Endothelial cell of umbilical vein (primary cell): ENCODE measurements around the gene ANKMY1. TPM values are rescaled to one million over a fixed set of nuclear protein-coding genes. Genes with fewer than 3 reads are reported as not detected.

ENCODE experiments used
- BruUV-seq: library from RNA; stranded (reverse); fragments of 400-500 nt; replicated peaks from 2 replicates; lab custom pipeline; 2021; lab: Mats Ljungman, UMichigan
- CTCF ChIA-PET: fragments of 300-600, 350-600 bp; sonication (Branson Sonifier 250); formaldehyde crosslinking; loops from one replicate; lab custom pipeline; 2021; ENCODE audit warnings: antibody characterized with exemption, inconsistent platforms; lab: Charles Lee
- POLR2A ChIA-PET: fragments of 300-600, 350-600 bp; sonication (Branson Sonifier 250); formaldehyde crosslinking; loops from one replicate; lab custom pipeline; 2021; ENCODE audit warnings: antibody characterized with exemption, inconsistent platforms; lab: Charles Lee
- DNase-seq: peaks from one replicate; pipeline ENCODE4 v3.0.0-alpha.2; 2011; ENCODE audit warnings: low read depth, low spot score
- FAIRE-seq: peaks from 2 replicates; lab custom pipeline; 2011; peaks lifted over from hg19 to GRCh38; lab: Jason Lieb, UNC
- H2AFZ ChIP-seq: 2 replicates; pipeline ENCODE4 v1.6.0; 2012; ENCODE audit warnings: low read depth, low read length, control low read depth, inconsistent platforms
- H3K27ac ChIP-seq: 2 replicates; pipeline ENCODE4 v1.5.1; 2011; ENCODE audit warnings: low read depth, mild to moderate bottlenecking, control low read depth, low read length, moderate library complexity; ENCODE audit not compliant: insufficient read depth
- H3K27me3 ChIP-seq, 2 experiments: 2 replicates each; pipeline versions ENCODE4 v1.6.0 to v1.6.1; 2011; ENCODE audit warnings: low read length in 2 of 2, mixed read lengths in 1 of 2; ENCODE audit not compliant: control insufficient read depth in 2 of 2, insufficient read depth in 2 of 2
- H3K36me3 ChIP-seq, 2 experiments: 2 replicates in 1 of 2; 3 replicates in 1 of 2; pipeline ENCODE4 v1.5.1; 2011; ENCODE audit warnings: low read length in 2 of 2, mild to moderate bottlenecking in 1 of 2, moderate library complexity in 1 of 2; ENCODE audit not compliant: control insufficient read depth in 2 of 2, insufficient read depth in 2 of 2; ENCODE audit errors: extremely low read depth in 1 of 2
- H3K4me1 ChIP-seq: 3 replicates; pipeline ENCODE4 v1.5.1; 2011; ENCODE audit warnings: mild to moderate bottlenecking, low read length; ENCODE audit not compliant: control insufficient read depth, insufficient read depth; ENCODE audit errors: extremely low read depth
- H3K4me2 ChIP-seq: 2 replicates; pipeline ENCODE4 v1.6.1; 2011; ENCODE audit warnings: low read length, control low read depth, mixed read lengths; ENCODE audit not compliant: insufficient read depth
- H3K4me3 ChIP-seq, 3 experiments: fragments of 200-600 bp in 1 of 3; sonication (generic), shearing (Covaris generic) in 1 of 3; replicated peaks in 1 of 3; 2 replicates each; pipeline ENCODE4 v1.5.1; 2011 to 2016; ENCODE audit warnings: control low read depth in 3 of 3, low read length in 3 of 3, mild to moderate bottlenecking in 2 of 3, inconsistent platforms in 1 of 3, low read depth in 1 of 3, moderate library complexity in 1 of 3; ENCODE audit not compliant: insufficient read depth in 1 of 3
- H3K79me2 ChIP-seq: 2 replicates; pipeline ENCODE4 v1.6.0; 2012; ENCODE audit warnings: low read length, inconsistent platforms; ENCODE audit not compliant: control insufficient read depth, insufficient read depth
- H3K9ac ChIP-seq: replicated peaks from 2 replicates; pipeline ENCODE3; 2011; ENCODE audit warnings: low read length, control low read depth; ENCODE audit not compliant: insufficient read depth; ENCODE audit errors: extremely low read depth
- H3K9me1 ChIP-seq: replicated peaks from 3 replicates; pipeline ENCODE4 v1.6.0; 2011; ENCODE audit warnings: mild to moderate bottlenecking, low read length; ENCODE audit not compliant: control insufficient read depth, insufficient read depth; ENCODE audit errors: extremely low read depth
- H3K9me3 ChIP-seq: replicated peaks from 2 replicates; pipeline ENCODE4 v1.5.1; 2012; ENCODE audit warnings: low read length, inconsistent platforms; ENCODE audit not compliant: control insufficient read depth, insufficient read depth
- H4K20me1 ChIP-seq: replicated peaks from 2 replicates; pipeline ENCODE3; 2011; ENCODE audit warnings: mild to moderate bottlenecking, low read length; ENCODE audit not compliant: control insufficient read depth, insufficient read depth; ENCODE audit errors: extremely low read depth
- EZH2 ChIP-seq: IDR thresholded peaks from 2 replicates; pipeline ENCODE4 v1.6.1; 2012; ENCODE audit warnings: borderline replicate concordance, low read depth, mild to moderate bottlenecking, moderate library complexity, low read length, inconsistent platforms; ENCODE audit not compliant: severe bottlenecking
- FOS ChIP-seq: IDR thresholded peaks from 2 replicates; pipeline ENCODE4 v1.6.1; 2011; ENCODE audit warnings: mild to moderate bottlenecking, low read length, moderate library complexity, borderline replicate concordance; ENCODE audit not compliant: insufficient read depth
- GATA2 ChIP-seq: IDR thresholded peaks from 2 replicates; pipeline ENCODE4 v1.7.0; 2011; ENCODE audit warnings: low read depth, mild to moderate bottlenecking, moderate library complexity, mixed read lengths, low read length; ENCODE audit not compliant: insufficient read length, insufficient read depth
- JUN ChIP-seq: IDR thresholded peaks from 2 replicates; pipeline ENCODE4 v1.6.1; 2011; ENCODE audit warnings: borderline replicate concordance, low read depth; ENCODE audit not compliant: insufficient read length, insufficient read depth
- MYC ChIP-seq: IDR thresholded peaks from one replicate; pipeline ENCODE4 v1.6.1; 2011; ENCODE audit warnings: mild to moderate bottlenecking, low read depth, low read length
- POLR2A ChIP-seq: IDR thresholded peaks from 2 replicates; pipeline ENCODE4 v1.6.1; 2012; ENCODE audit warnings: low read depth, mild to moderate bottlenecking, control low read depth, low read length
- POLR2AphosphoS5 ChIP-seq: IDR thresholded peaks from 2 replicates; pipeline ENCODE4 v1.6.1; 2012; ENCODE audit warnings: low read depth, mild to moderate bottlenecking, control low read depth, low read length, moderate library complexity; ENCODE audit not compliant: insufficient read depth
- dilution Hi-C: fragments of 300-500 bp; cut with MboI; formaldehyde crosslinking; loops from one replicate; pipeline ENCODE4 v1.15.0; 2019; ENCODE audit warnings: low sequenced_read_pairs; ENCODE audit not compliant: extremely low pct_ligation_motif_present
- intact Hi-C: fragments of 100-400 bp; cut with micrococcal nuclease; formaldehyde crosslinking; loops from one replicate; pipeline ENCODE4 v1.10.0; 2022
- polyA plus RNA-seq, 4 experiments: library from polyadenylated mRNA; depleted of rRNA in 3 of 4; stranded (reverse) in 3 of 4; unstranded in 1 of 4; fragments of >200 nt; gene quantifications; 2 replicates each; pipeline versions ENCODE4 v1.2.1 to v1.2.3, GENCODE V29; 2011 to 2012; ENCODE audit warnings: missing spikeins in 1 of 4
- total RNA-seq: library from RNA; stranded (reverse); gene quantifications from 2 replicates; pipeline ENCODE4 v1.2.3, GENCODE V29; 2021
- TF ChIP-seq, protein P1 (sequence below), 2 donors: IDR thresholded peaks; 1 replicate in 1 of 2; 2 replicates in 1 of 2; pipeline ENCODE4 v1.5.1; 2011; ENCODE audit warnings: low read length in 2 of 2, mild to moderate bottlenecking in 2 of 2, moderate library complexity in 2 of 2, control low read depth in 1 of 2, inconsistent platforms in 1 of 2, low read depth in 1 of 2; ENCODE audit not compliant: insufficient read depth in 1 of 2; ENCODE audit errors: extremely low read depth in 1 of 2
- TF ChIP-seq, protein P2 (sequence below): IDR thresholded peaks from 2 replicates; pipeline ENCODE4 v1.6.1; 2011; ENCODE audit not compliant: insufficient read depth, insufficient read length

Gene ANKMY1
- total and polyA plus RNA-seq, 2 donors (not counting 3 experiments of a cell fraction or from before 2014, with no cell fraction given), result 9.0 to 16.0 TPM

DNA sequence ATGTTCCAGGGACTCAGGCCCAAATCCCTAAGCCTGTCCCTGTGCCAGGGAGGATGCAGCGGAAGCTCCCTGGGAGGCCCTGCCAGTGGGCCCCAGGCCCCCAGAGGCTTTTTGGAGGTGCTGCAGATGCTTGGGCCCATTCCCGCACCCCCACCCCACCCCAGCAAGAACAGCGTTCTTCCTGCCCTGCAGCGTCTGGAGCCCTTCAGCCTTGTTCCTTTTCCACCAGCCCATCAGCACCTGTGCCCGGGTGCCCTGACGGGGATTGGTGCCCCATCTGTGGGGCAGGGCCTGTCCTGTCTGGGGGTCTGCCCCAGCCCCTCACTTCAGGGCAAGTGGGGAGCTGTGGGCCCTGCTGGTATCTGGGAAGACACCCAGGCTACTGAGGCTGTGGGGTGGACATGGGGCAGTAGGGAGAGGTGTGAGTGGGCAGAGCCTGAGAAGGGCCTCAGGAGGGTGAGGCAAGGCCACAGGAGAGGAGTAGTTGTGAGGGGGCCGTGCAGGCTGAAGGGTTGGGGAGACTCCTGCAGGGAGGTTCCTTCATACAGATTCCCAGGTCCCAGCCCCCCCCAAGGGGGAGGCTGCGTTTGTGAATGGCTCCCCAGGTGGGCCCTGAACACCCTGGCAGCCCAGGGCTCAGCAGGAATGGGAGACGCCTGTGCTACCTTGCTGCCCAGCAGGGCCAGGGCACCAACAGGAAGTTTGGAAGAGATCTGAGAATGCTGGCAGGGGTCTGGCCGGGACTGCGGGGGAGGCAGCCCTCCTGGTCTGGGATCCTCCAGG is 12.9 kb upstream of the ANKMY1 start:
- Histone ChIP-seq H3K9me1 (no peaks in the 10 kb centered on the region), H4K20me1 (no peaks in the 10 kb centered on the region), H3K9ac (no peak overlapping the region), H2AFZ (no peak overlapping the region), H3K4me1 (peaks cover 25% of the 10 kb centered on the region), H3K79me2 (peaks cover 20% of the 10 kb centered on the region), H3K4me3 (no peak overlapping the region), H3K9me3 (no peaks in the 10 kb centered on the region), H3K4me2 (no peak overlapping the region), H3K27ac (no peak overlapping the region), H3K27me3 (no peaks in the 10 kb centered on the region), H3K36me3 (peaks cover 0 to 12% of the 10 kb centered on the region in 2 experiments)
- FAIRE-seq (no peak), DNase-seq (no peak)
- dilution Hi-C loops, result no loop called here
- TF ChIP-seq, protein P1, sequence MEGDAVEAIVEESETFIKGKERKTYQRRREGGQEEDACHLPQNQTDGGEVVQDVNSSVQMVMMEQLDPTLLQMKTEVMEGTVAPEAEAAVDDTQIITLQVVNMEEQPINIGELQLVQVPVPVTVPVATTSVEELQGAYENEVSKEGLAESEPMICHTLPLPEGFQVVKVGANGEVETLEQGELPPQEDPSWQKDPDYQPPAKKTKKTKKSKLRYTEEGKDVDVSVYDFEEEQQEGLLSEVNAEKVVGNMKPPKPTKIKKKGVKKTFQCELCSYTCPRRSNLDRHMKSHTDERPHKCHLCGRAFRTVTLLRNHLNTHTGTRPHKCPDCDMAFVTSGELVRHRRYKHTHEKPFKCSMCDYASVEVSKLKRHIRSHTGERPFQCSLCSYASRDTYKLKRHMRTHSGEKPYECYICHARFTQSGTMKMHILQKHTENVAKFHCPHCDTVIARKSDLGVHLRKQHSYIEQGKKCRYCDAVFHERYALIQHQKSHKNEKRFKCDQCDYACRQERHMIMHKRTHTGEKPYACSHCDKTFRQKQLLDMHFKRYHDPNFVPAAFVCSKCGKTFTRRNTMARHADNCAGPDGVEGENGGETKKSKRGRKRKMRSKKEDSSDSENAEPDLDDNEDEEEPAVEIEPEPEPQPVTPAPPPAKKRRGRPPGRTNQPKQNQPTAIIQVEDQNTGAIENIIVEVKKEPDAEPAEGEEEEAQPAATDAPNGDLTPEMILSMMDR (IDR thresholded peaks at IDR 0.05; ENCODE audit: extremely low read depth in 1 of 2, insufficient read depth in 1 of 2, low read depth in 1 of 2, low read length in 2 of 2), result no peak
- TF ChIP-seq MYC, result no peak
- no peak for TF ChIP-seq POLR2AphosphoS5
- TF ChIP-seq GATA2, result no peak
- TF ChIP-seq, protein P2, sequence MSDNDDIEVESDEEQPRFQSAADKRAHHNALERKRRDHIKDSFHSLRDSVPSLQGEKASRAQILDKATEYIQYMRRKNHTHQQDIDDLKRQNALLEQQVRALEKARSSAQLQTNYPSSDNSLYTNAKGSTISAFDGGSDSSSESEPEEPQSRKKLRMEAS, result no peak
- no peak for TF ChIP-seq POLR2A
- TF ChIP-seq EZH2, result no peak
- TF ChIP-seq FOS, result no peak
- TF ChIP-seq JUN, result no peak
- ChIA-PET POLR2A (no interaction called here), CTCF (no interaction called here)
- intact Hi-C loops, result no loop called here
- BruUV-seq, result no TSS peak
